Naive thymus-derived CD4-positive, alpha-beta T cell (primary cell): ENCODE data around the gene CLASP1. TPM values are rescaled to one million over a fixed set of nuclear protein-coding genes. Genes with fewer than 3 reads are reported as not detected.

Experiments used
- ATAC-seq: fragments of 150-1000 bp; cut with Tn5 transposase; 2 replicates; pipeline ENCODE4 v1.10.0; 2021; ENCODE audit warnings: mild to moderate bottlenecking, moderate library complexity
- CTCF ChIA-PET: fragments of 350-600 bp; sonication (Branson Sonifier 250); formaldehyde crosslinking; loops from one replicate; lab custom pipeline; 2021; ENCODE audit warnings: antibody characterized with exemption; lab: Charles Lee
- POLR2A ChIA-PET: fragments of 350-600 bp; sonication (Branson Sonifier 250); formaldehyde crosslinking; loops from one replicate; lab custom pipeline; 2021; ENCODE audit warnings: antibody characterized with exemption, inconsistent platforms; lab: Charles Lee
- DNase-seq, 9 donors: peaks; one replicate each; pipeline versions ENCODE4 v3.0.0 to v3.0.0-alpha.2; 2020 to 2022; ENCODE audit warnings: mixed read lengths in 1 of 9
- H3K27ac ChIP-seq: one replicate; pipeline ENCODE4 v1.7.0; 2013; ENCODE audit warnings: mild to moderate bottlenecking, low read depth, low read length, moderate library complexity
- H3K27me3 ChIP-seq, 2 donors: one replicate each; pipeline ENCODE4 v1.7.0; 2013; ENCODE audit warnings: low read length in 2 of 2, mild to moderate bottlenecking in 2 of 2, moderate library complexity in 2 of 2; ENCODE audit not compliant: control insufficient read depth in 2 of 2, insufficient read depth in 2 of 2
- H3K36me3 ChIP-seq, 3 experiments: 1 replicate in 2 of 3; 2 replicates in 1 of 3; pipeline ENCODE4 v1.7.0; 2013; ENCODE audit warnings: low read length in 3 of 3, mild to moderate bottlenecking in 3 of 3, moderate library complexity in 1 of 3; ENCODE audit not compliant: insufficient read depth in 3 of 3, control insufficient read depth in 2 of 3
- H3K4me1 ChIP-seq, 2 donors: one replicate each; pipeline ENCODE4 v1.7.0; 2013; ENCODE audit warnings: low read length in 2 of 2, mild to moderate bottlenecking in 2 of 2, moderate library complexity in 1 of 2; ENCODE audit not compliant: control insufficient read depth in 2 of 2, insufficient read depth in 2 of 2
- H3K4me3 ChIP-seq: 2 replicates; pipeline ENCODE4 v1.7.0; 2013; ENCODE audit warnings: mild to moderate bottlenecking, low read length
- H3K9me3 ChIP-seq, 3 experiments: 1 replicate in 2 of 3; 2 replicates in 1 of 3; pipeline ENCODE4 v1.7.0; 2013; ENCODE audit warnings: low read length in 3 of 3; ENCODE audit not compliant: control insufficient read depth in 2 of 3
- H3K27ac Mint-ChIP-seq, 9 donors: one replicate each; pipeline ENCODE4 v1.8.0; 2020 to 2022; ENCODE audit warnings: mixed read lengths in 9 of 9, mild to moderate bottlenecking in 8 of 9, moderate library complexity in 5 of 9, inconsistent platforms in 2 of 9
- H3K27me3 Mint-ChIP-seq, 5 donors: one replicate each; pipeline ENCODE4 v1.8.0; 2021 to 2022; ENCODE audit warnings: mixed read lengths in 5 of 5, mild to moderate bottlenecking in 1 of 5
- H3K36me3 Mint-ChIP-seq, 5 donors: one replicate each; pipeline ENCODE4 v1.8.0; 2020 to 2022; ENCODE audit warnings: mixed read lengths in 5 of 5, mild to moderate bottlenecking in 3 of 5, inconsistent platforms in 1 of 5
- H3K4me1 Mint-ChIP-seq, 7 donors: one replicate each; pipeline ENCODE4 v1.8.0; 2020 to 2022; ENCODE audit warnings: mixed read lengths in 7 of 7, mild to moderate bottlenecking in 3 of 7, inconsistent platforms in 1 of 7
- H3K4me3 Mint-ChIP-seq, 10 donors: one replicate each; pipeline ENCODE4 v1.8.0; 2020 to 2022; ENCODE audit warnings: mild to moderate bottlenecking in 10 of 10, mixed read lengths in 10 of 10, moderate library complexity in 6 of 10, inconsistent platforms in 2 of 10
- H3K9me3 Mint-ChIP-seq, 11 donors: one replicate each; pipeline ENCODE4 v1.8.0; 2020 to 2022; ENCODE audit warnings: mixed read lengths in 11 of 11, mild to moderate bottlenecking in 4 of 11, inconsistent platforms in 1 of 11, moderate library complexity in 1 of 11
- intact Hi-C, 2 donors: fragments of 100-400 bp; cut with micrococcal nuclease; formaldehyde crosslinking; loops; one replicate each; pipeline ENCODE4 v1.15.1; 2023
- polyA plus RNA-seq, 2 donors: library from polyadenylated mRNA; unstranded; fragments of 300-500 nt; fragmentation: Illumina TruSeq; gene quantifications; one replicate each; pipeline ENCODE4 v1.2.3, GENCODE V29; 2021
- total RNA-seq, 6 experiments: library from RNA in 5 of 6; stranded (reverse) in 5 of 6; gene quantifications; 1 replicate in 5 of 6; 2 replicates in 1 of 6; pipeline ENCODE4 v1.2.3 and lab custom pipeline; 2021 to 2026

Gene CLASP1
- total and polyA plus RNA-seq, 7 experiments from 2014 or later, result 13.8 to 76.3 (median 61.6) TPM

DNA sequence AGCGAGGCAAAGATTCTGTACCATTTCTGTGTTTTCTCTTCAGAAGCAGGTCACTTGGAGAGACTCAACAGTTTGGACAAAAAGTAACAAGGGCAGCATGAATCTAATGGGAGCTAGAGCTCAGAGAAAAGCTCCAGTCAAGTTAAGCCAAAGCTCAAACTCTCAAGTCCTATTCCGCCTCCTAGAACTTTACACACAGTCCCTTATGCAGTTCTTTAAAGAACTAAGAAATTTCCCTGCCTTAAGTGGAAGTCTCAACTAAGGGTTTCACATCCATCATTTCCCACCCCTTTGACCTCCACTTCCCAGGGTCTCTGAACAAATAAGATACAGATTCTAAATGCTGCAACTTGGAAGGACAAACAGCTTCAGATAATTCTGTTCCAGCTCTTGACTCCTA, 239.9 kb downstream of the CLASP1 start:
- intact Hi-C loops, result no loop called here
- Mint-ChIP-seq H3K36me3 (peaks cover 8 to 46% (median 18%) of the 10 kb centered on the region in 5 donors), H3K9me3 (no peaks in the 10 kb centered on the region), H3K27ac (peak overlapping the region in 2 of 9 donors; percentile 35 to 45), H3K27me3 (no peaks in the 10 kb centered on the region), H3K4me3 (no peak overlapping the region), H3K4me1 (peaks cover 0 to 4% (median 0%) of the 10 kb centered on the region in 7 donors)
- ATAC-seq (no peak), DNase-seq (no peak)
- ChIA-PET POLR2A (no interaction called here), CTCF (no interaction called here)
- H3K4me1 ChIP-seq, result no peaks in the 10 kb centered on the region
- no peaks in the 10 kb centered on the region for H3K9me3 ChIP-seq
- H3K27me3 ChIP-seq, result no peaks in the 10 kb centered on the region
- peaks cover 5 to 45% (median 14%) of the 10 kb centered on the region in 3 experiments for H3K36me3 ChIP-seq
- no peak overlapping the region for H3K4me3 ChIP-seq
- H3K27ac ChIP-seq, result no peak overlapping the region

GRCh38 chr2:121408641-121409040, 240.6 kb downstream of the CLASP1 start:
- CTCF ChIA-PET, result no interaction called here
- DNase-seq (no peak), ATAC-seq (no peak)
- H3K4me3 Mint-ChIP-seq, result no peak overlapping the region
- Histone ChIP-seq H3K27ac (no peak overlapping the region), H3K4me1 (no peaks in the 10 kb centered on the region), H3K4me3 (no peak overlapping the region), H3K36me3 (peaks cover 6 to 52% (median 14%) of the 10 kb centered on the region in 3 experiments), H3K9me3 (no peaks in the 10 kb centered on the region), H3K27me3 (no peaks in the 10 kb centered on the region)
- H3K4me1 Mint-ChIP-seq, result peaks cover 0 to 4% (median 0%) of the 10 kb centered on the region in 7 donors
- H3K9me3 Mint-ChIP-seq, result no peaks in the 10 kb centered on the region
- no peaks in the 10 kb centered on the region for H3K27me3 Mint-ChIP-seq
- intact Hi-C loops, result no loop called here
- H3K36me3 Mint-ChIP-seq, result peaks cover 8 to 46% (median 15%) of the 10 kb centered on the region in 5 donors
- peak overlapping the region in 2 of 9 donors; percentile 22 to 28 for H3K27ac Mint-ChIP-seq
- POLR2A ChIA-PET, result no interaction called here

DNA sequence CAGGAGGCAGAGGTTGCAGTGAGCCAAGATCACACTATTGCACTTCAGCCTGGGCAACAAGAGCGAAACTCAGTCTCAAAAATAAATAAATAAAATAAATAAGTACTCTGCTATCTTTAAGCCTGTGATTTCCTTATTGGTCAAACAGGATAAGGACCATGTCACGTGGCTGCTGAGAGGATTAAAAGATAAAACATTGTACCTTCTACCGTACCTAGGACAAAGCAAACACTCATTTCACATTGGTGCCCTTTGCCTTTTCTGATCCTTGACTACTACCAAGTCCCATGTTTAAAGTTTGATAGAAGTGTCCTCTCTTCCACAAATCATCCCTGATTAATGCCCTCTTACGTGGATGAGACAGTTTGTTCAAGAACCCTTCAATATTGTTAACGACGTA, 244.0 kb downstream of the CLASP1 start:
- intact Hi-C loops, result no loop called here
- H3K36me3 Mint-ChIP-seq, result peaks cover 9 to 53% (median 29%) of the 10 kb centered on the region in 5 donors
- no peak overlapping the region for H3K4me3 Mint-ChIP-seq
- Histone ChIP-seq H3K27ac (no peak overlapping the region), H3K27me3 (no peaks in the 10 kb centered on the region), H3K4me3 (no peak overlapping the region), H3K9me3 (no peaks in the 10 kb centered on the region), H3K4me1 (no peaks in the 10 kb centered on the region), H3K36me3 (peaks cover 10 to 66% (median 18%) of the 10 kb centered on the region in 3 experiments)
- ATAC-seq, result no peak
- H3K27me3 Mint-ChIP-seq, result no peaks in the 10 kb centered on the region
- H3K9me3 Mint-ChIP-seq, result no peaks in the 10 kb centered on the region
- no peak overlapping the region for H3K27ac Mint-ChIP-seq
- peaks cover 0 to 3% (median 0%) of the 10 kb centered on the region in 7 donors for H3K4me1 Mint-ChIP-seq
- ChIA-PET CTCF (no interaction called here), POLR2A (no interaction called here)
- DNase-seq, result no peak

- Histone ChIP-seq H3K27me3 (no peaks in the 10 kb centered on the region), H3K4me3 (no peak overlapping the region), H3K9me3 (no peaks in the 10 kb centered on the region), H3K27ac (no peak overlapping the region), H3K4me1 (no peaks in the 10 kb centered on the region), H3K36me3 (peaks cover 5 to 66% (median 31%) of the 10 kb centered on the region in 3 experiments)
- ATAC-seq (no peak), DNase-seq (no peak)
- H3K4me1 Mint-ChIP-seq, result peaks cover 0 to 3% (median 0%) of the 10 kb centered on the region in 7 donors
- intact Hi-C loops, result loop anchor here (5.0 kb wide), 2 partner anchors 247 to 337 kb away; partner anchors contain the start of genes CLASP1 (in 2 of the 2) and NIFK (in 1 of the 2)
- no peaks in the 10 kb centered on the region for H3K9me3 Mint-ChIP-seq
- H3K27ac Mint-ChIP-seq, result peak overlapping the region in 2 of 9 donors; percentile 38 to 67
- H3K27me3 Mint-ChIP-seq, result no peaks in the 10 kb centered on the region
- ChIA-PET CTCF (no interaction called here), POLR2A (no interaction called here)
- H3K4me3 Mint-ChIP-seq, result no peak overlapping the region
- H3K36me3 Mint-ChIP-seq, result peaks cover 13 to 48% (median 24%) of the 10 kb centered on the region in 5 donors
These were observed 249.1 kb downstream of the CLASP1 start for GRCh38 chr2:121400201-121400600.

GRCh38 chr2:121398853-121399252, 250.4 kb downstream of the CLASP1 start:
- ChIA-PET CTCF (no interaction called here), POLR2A (no interaction called here)
- H3K27ac Mint-ChIP-seq, result peak overlapping the region in 1 of 9 donors; percentile 60
- ATAC-seq, result no peak
- no peak overlapping the region for H3K27ac ChIP-seq
- H3K27me3 ChIP-seq, result no peaks in the 10 kb centered on the region
- no peaks in the 10 kb centered on the region for H3K27me3 Mint-ChIP-seq
- intact Hi-C loops, result no loop called here
- H3K4me3 ChIP-seq, result no peak overlapping the region
- H3K4me1 Mint-ChIP-seq, result peaks cover 0 to 3% (median 0%) of the 10 kb centered on the region in 7 donors
- H3K9me3 Mint-ChIP-seq, result no peaks in the 10 kb centered on the region
- H3K4me3 Mint-ChIP-seq, result no peak overlapping the region
- peaks cover 8 to 44% (median 24%) of the 10 kb centered on the region in 5 donors for H3K36me3 Mint-ChIP-seq
- H3K36me3 ChIP-seq, result peaks cover 5 to 67% (median 31%) of the 10 kb centered on the region in 3 experiments
- no peaks in the 10 kb centered on the region for H3K9me3 ChIP-seq
- H3K4me1 ChIP-seq, result no peaks in the 10 kb centered on the region
- DNase-seq, result no peak

DNA sequence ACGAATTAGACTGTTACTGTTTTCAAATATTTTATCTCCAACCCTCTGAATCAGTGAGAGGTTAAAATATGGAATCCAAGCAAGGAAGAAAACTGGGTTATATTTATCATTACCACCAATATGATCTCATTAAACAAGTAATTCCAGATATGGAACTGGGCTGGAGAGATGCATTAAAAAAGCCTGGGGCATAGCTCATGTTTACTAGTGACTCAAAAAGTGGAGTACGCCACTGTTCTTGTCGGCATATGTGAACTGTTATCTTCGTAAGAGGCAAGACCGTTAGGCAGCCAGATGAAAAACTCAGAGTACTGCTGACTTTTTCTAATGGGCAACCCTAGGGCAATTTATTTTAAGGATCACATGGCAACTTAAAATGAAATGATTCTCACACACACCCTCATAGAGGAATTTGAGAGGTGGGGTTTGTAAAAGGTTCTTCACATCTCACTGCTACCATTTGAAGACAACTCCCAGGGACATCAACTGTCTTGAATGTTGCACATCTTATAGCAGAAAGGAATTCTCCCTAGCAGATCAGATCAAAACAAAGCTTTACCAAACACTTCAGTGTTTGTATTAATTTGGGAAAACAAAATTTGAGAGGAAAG, 259.1 kb downstream of the CLASP1 start:
- Histone ChIP-seq H3K9me3 (no peaks in the 10 kb centered on the region), H3K27me3 (no peaks in the 10 kb centered on the region), H3K4me1 (no peaks in the 10 kb centered on the region), H3K27ac (no peak overlapping the region), H3K4me3 (no peak overlapping the region), H3K36me3 (peaks cover 14 to 46% (median 18%) of the 10 kb centered on the region in 3 experiments)
- no peaks in the 10 kb centered on the region for H3K27me3 Mint-ChIP-seq
- H3K4me3 Mint-ChIP-seq, result no peak overlapping the region
- peaks cover 0 to 40% (median 23%) of the 10 kb centered on the region in 5 donors for H3K36me3 Mint-ChIP-seq
- ChIA-PET POLR2A (no interaction called here), CTCF (no interaction called here)
- ATAC-seq (no peak), DNase-seq (no peak)
- H3K27ac Mint-ChIP-seq, result peak overlapping the region in 1 of 9 donors; percentile 47
- intact Hi-C loops, result no loop called here
- H3K9me3 Mint-ChIP-seq, result no peaks in the 10 kb centered on the region
- no peaks in the 10 kb centered on the region for H3K4me1 Mint-ChIP-seq

DNA sequence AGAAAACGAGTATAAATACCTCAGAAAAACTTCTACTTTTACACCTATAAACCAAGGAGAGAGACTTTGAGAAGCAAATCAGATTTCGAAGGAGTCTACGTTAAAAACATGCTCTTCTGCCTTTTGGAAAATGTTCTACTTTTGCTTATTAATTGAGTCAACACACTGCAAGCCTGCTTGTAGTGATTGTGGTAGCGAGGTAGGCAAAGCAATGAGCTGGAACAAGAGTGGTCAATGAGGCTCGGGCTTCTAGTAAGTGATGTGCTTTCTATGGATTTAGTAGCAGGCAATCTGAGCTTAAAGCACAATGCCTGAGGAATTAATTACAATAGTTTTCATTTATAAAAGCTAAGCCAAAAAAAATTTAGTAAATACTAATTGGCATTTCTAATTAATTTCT, 260.9 kb downstream of the CLASP1 start:
- POLR2A ChIA-PET, result no interaction called here
- peaks cover 0 to 41% (median 22%) of the 10 kb centered on the region in 5 donors for H3K36me3 Mint-ChIP-seq

More for the DNA sequence above, 260.9 kb downstream of the CLASP1 start:
- H3K9me3 Mint-ChIP-seq, result no peaks in the 10 kb centered on the region
- Histone ChIP-seq H3K27ac (no peak overlapping the region), H3K27me3 (no peaks in the 10 kb centered on the region), H3K36me3 (peaks cover 14 to 41% (median 18%) of the 10 kb centered on the region in 3 experiments), H3K4me1 (no peaks in the 10 kb centered on the region), H3K4me3 (no peak overlapping the region), H3K9me3 (no peaks in the 10 kb centered on the region)
- intact Hi-C loops, result no loop called here
- H3K27ac Mint-ChIP-seq, result no peak overlapping the region
- no peaks in the 10 kb centered on the region for H3K27me3 Mint-ChIP-seq
- no peak overlapping the region for H3K4me3 Mint-ChIP-seq
- CTCF ChIA-PET, result no interaction called here
- DNase-seq (no peak), ATAC-seq (no peak)
- H3K4me1 Mint-ChIP-seq, result no peaks in the 10 kb centered on the region
